Measurements from ENCODE around the gene TSFM. TPM values are rescaled to one million over a fixed set of nuclear protein-coding genes. Genes with fewer than 3 reads are reported as not detected.

TSFM gene
- total and polyA plus RNA-seq, 2 of the 4 experiments (the other 2 are of a cell fraction): 11.5 to 14.0 TPM

- H2AFZ ChIP-seq (replicated peaks; ENCODE audit: low read length, poor library complexity): no peak overlapping the region
- H3K36me3 ChIP-seq (ENCODE audit: control insufficient read depth, insufficient read depth, low read length): peaks cover 6% of the 10 kb centered on the region
- no peak overlapping the region for H2AK5ac ChIP-seq (ENCODE audit: low read depth, low read length)
- H3K4ac ChIP-seq (ENCODE audit: low read depth, low read length): no peak overlapping the region
- H2BK15ac ChIP-seq (ENCODE audit: low read depth, low read length): no peak overlapping the region
- no peak for DNase-seq
- ATAC-seq (ENCODE audit: low read depth): no peak
- H2BK5ac ChIP-seq (ENCODE audit: low read depth, low read length, poor library complexity, severe bottlenecking): no peak overlapping the region
- no peak overlapping the region for H3K56ac ChIP-seq (ENCODE audit: extremely low read depth, insufficient read depth, low read length)
- H2BK120ac ChIP-seq (ENCODE audit: low read depth, low read length): no peak overlapping the region
- no peak overlapping the region for H2BK20ac ChIP-seq (ENCODE audit: low read depth, low read length)
- peaks cover 2% of the 10 kb centered on the region; the same call in 1 of the 2 replicates for H3K9me3 ChIP-seq (ENCODE audit: control insufficient read depth, insufficient read depth, low read length)
- H3K14ac ChIP-seq (replicated peaks; ENCODE audit: low read depth, low read length): no peak overlapping the region
- peaks cover 48% of the 10 kb centered on the region for H3K27me3 ChIP-seq (ENCODE audit: control insufficient read depth, insufficient read depth, low read length)
- H3K9me1 ChIP-seq (ENCODE audit: insufficient read depth, low read length): peaks cover 6% of the 10 kb centered on the region
- no peak overlapping the region for H4K91ac ChIP-seq (ENCODE audit: insufficient read depth, low read depth, low read length)
- no peak overlapping the region for H2AK9ac ChIP-seq (replicated peaks; ENCODE audit: low read depth, low read length, poor library complexity)
- no peaks in the 10 kb centered on the region for H4K20me1 ChIP-seq (ENCODE audit: insufficient read depth, low read length)
- 27% methylated on average over 7 of the region's 14 CpGs; no CpG with 5 or more reads in 1 of the 2 experiments for WGBS, 2 experiments (ENCODE audit: extremely low coverage in 2 of 2, insufficient read length in 1 of 2)
- H4K5ac ChIP-seq (ENCODE audit: low read depth, low read length): no peak overlapping the region
- POLR2A ChIA-PET (ENCODE audit: unreplicated experiment): no interaction called here
- no TSS peak for BruUV-seq (replicated peaks)
- no peak overlapping the region for H4K8ac ChIP-seq (ENCODE audit: low read depth in 2 of 2, low read length in 2 of 2)
- H3K79me1 ChIP-seq (ENCODE audit: low read depth in 1 of 2, low read length in 2 of 2): peaks cover 13 to 21% of the 10 kb centered on the region in 2 experiments; a peak in 3 of 4 replicates
- no peak overlapping the region for H3K9ac ChIP-seq (ENCODE audit: low read depth, low read length)
- H3K18ac ChIP-seq (ENCODE audit: low read depth, low read length): no peak overlapping the region
- H3K4me2 ChIP-seq (ENCODE audit: low read depth, low read length): no peak overlapping the region
- no peak overlapping the region for H3K23ac ChIP-seq (ENCODE audit: low read depth, low read length)
- intact Hi-C loops (cut with micrococcal nuclease) (no loop called here), dilution Hi-C loops (cut with HindIII; ENCODE audit: low sequenced_read_pairs, unreplicated experiment) (no loop called here), in situ Hi-C loops (cut with MboI; ENCODE audit: low sequenced_read_pairs) (no loop called here)
- CTCF ChIA-PET: no interaction called here
- TF ChIP-seq CTCF (conservative IDR thresholded peaks at IDR 0.05; ENCODE audit: low read depth, low read length): 0 out of 2 replicates have a peak, but pooled peaks have one; percentile 2
- no peak for TF ChIP-seq BHLHE40 (IDR thresholded peaks at IDR 0.05; ENCODE audit: low read depth, low read length)
- H3K4me1 ChIP-seq (ENCODE audit: control insufficient read depth, insufficient read depth, low read length): peaks cover 6% of the 10 kb centered on the region
- no peak overlapping the region for H3K4me3 ChIP-seq (ENCODE audit: insufficient read depth, low read depth, low read length)
- H3K27ac ChIP-seq (ENCODE audit: insufficient read depth, low read length): no peak overlapping the region
These were observed 40.5 kb upstream of the TSFM start for GRCh38 chr12:57741844-57742738.
